ENCODE measurements around the gene TRDN. TPM values are rescaled to one million over a fixed set of nuclear protein-coding genes. Genes with fewer than 3 reads are reported as not detected.

TRDN gene
- total RNA-seq, 4 donors from 2014 or later = not detected

DNA sequence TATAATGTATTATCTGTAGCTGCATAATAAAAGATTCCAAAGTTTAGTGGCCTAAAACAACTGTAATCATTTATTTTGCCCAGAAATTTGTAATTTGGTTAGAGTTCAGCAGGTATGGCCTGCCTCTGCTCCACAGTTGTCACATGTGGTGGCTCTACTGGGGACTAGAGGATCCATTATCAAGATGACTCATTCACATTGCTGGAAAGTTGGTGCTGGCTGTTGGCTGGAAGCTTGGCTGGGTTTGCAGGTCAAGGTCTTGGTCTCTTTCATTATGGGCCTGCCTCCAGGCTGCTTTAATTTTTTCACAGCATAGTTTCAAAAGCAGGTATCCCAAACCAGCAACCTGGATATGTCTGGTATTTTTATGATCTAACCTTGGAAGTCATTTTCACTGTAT lies 17.6 kb downstream of the TRDN start:
- Histone ChIP-seq H3K36me3 (no peaks in the 10 kb centered on the region), H3K27me3 (no peaks in the 10 kb centered on the region), H3K4me1 (no peaks in the 10 kb centered on the region), H3K9me3 (no peaks in the 10 kb centered on the region), H3K27ac (no peak overlapping the region), H3K4me3 (replicated peaks in 1 of 3) (no peak overlapping the region)
- intact Hi-C loops (cut with DNase I) = no loop called here
- TF ChIP-seq, protein P1, sequence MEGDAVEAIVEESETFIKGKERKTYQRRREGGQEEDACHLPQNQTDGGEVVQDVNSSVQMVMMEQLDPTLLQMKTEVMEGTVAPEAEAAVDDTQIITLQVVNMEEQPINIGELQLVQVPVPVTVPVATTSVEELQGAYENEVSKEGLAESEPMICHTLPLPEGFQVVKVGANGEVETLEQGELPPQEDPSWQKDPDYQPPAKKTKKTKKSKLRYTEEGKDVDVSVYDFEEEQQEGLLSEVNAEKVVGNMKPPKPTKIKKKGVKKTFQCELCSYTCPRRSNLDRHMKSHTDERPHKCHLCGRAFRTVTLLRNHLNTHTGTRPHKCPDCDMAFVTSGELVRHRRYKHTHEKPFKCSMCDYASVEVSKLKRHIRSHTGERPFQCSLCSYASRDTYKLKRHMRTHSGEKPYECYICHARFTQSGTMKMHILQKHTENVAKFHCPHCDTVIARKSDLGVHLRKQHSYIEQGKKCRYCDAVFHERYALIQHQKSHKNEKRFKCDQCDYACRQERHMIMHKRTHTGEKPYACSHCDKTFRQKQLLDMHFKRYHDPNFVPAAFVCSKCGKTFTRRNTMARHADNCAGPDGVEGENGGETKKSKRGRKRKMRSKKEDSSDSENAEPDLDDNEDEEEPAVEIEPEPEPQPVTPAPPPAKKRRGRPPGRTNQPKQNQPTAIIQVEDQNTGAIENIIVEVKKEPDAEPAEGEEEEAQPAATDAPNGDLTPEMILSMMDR (IDR thresholded peaks at IDR 0.05) = no peak
- no peak for TF ChIP-seq POLR2A (IDR thresholded peaks at IDR 0.05)
- no peak for DNase-seq

DNA sequence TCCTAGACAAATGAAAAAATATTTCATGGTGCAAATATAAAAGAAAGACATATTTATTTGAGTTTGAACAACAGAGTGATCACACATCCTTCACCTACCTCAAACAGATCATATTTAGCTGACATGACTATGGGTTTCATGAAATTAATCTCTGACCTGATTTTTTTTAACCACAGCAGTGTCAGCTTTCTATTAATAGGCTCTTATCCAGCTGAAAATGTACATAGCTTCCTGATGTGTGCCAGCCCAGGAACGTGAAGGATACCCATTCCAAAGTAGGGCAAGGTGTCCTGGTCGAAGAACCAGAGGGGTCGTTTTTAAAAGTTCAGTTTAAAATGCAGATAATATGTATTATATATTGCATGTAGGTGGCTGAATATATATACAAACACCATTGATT lies 19.8 kb downstream of the TRDN start:
- Histone ChIP-seq H3K4me1 (no peaks in the 10 kb centered on the region), H3K36me3 (no peaks in the 10 kb centered on the region), H3K27ac (no peak overlapping the region), H3K4me3 (replicated peaks in 1 of 3) (no peak overlapping the region), H3K9me3 (no peaks in the 10 kb centered on the region), H3K27me3 (no peaks in the 10 kb centered on the region)
- intact Hi-C loops (cut with DNase I) = no loop called here
- DNase-seq = no peak
- WGBS, 2 donors = 77 to 79% methylated on average over 3 of the region's 3 CpGs
- TF ChIP-seq POLR2A (IDR thresholded peaks at IDR 0.05) = no peak
- TF ChIP-seq, protein P1 (IDR thresholded peaks at IDR 0.05) = no peak

DNA sequence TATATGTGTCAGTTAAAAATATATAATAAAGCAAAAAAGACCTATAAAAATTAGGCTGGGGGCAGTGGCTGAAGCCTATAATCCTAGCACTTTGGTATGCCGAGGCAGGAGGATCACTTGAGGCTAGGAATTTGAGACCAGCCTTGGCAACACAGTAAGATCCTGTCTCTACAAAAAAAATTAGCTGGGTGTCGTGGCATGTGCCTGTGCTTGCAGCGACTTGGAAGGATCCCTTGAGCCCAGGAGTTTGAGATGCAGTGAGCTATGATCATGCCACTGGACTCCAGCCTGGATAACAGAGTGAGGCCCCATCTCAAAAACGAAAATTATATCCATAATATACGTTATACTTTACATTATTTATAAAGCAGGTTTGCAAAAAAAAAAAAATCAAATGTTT lies 20.7 kb downstream of the TRDN start:
- H3K9me3 ChIP-seq = no peaks in the 10 kb centered on the region
- no peak overlapping the region for H3K27ac ChIP-seq
- no peaks in the 10 kb centered on the region for H3K36me3 ChIP-seq
- TF ChIP-seq, protein P1 (IDR thresholded peaks at IDR 0.05) = no peak
- TF ChIP-seq POLR2A (IDR thresholded peaks at IDR 0.05) = no peak
- intact Hi-C loops (cut with DNase I) = no loop called here
- 75 to 76% methylated on average over 5 of the region's 5 CpGs for WGBS, 2 donors
- H3K4me1 ChIP-seq = no peaks in the 10 kb centered on the region
- no peak overlapping the region for H3K4me3 ChIP-seq (replicated peaks in 1 of 3)
- no peaks in the 10 kb centered on the region for H3K27me3 ChIP-seq
- DNase-seq = no peak

DNA sequence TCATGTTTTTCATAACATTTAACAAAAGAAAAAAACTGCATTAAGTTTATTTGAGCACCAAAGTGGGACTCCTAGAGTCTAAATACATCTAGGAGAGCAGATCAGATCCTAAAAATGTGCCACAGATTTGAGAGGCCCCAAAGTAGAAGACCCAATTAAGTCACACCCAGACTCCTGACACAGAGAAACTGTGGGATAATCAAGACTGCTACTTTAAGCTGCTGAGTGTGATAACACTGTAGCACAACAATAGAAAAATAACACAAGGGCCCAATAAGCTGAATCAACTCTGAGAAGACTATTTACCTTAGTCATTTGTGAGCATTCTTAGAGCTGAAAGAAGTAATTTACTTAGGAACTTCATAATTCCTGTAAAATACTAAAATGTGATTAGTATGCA lies 26.0 kb downstream of the TRDN start:
- intact Hi-C loops (cut with DNase I) = no loop called here
- Histone ChIP-seq H3K27me3 (no peaks in the 10 kb centered on the region), H3K36me3 (no peaks in the 10 kb centered on the region), H3K9me3 (no peaks in the 10 kb centered on the region), H3K4me1 (no peaks in the 10 kb centered on the region), H3K27ac (no peak overlapping the region), H3K4me3 (replicated peaks in 1 of 3) (no peak overlapping the region)
- DNase-seq = no peak
- TF ChIP-seq POLR2A (IDR thresholded peaks at IDR 0.05) = no peak
- TF ChIP-seq, protein P1 (IDR thresholded peaks at IDR 0.05) = no peak

DNA sequence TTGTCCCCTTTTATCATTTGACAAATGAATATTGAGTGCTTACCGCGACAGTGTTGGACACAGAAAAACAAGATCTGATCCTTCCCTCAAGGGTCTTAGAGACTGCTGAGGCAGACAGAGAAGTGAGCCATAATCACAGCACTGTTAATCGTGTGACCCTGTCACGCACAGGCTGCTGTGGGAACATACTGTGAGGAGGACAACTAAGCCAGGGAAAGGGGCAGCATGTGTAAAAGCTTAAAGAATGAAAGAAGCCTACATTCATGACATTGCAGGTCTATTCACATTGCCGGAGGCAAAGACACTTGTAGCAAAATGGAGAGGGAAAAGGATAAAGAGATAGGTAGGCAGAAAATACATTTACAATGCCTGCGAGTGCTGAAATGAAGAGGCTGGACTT lies 32.7 kb downstream of the TRDN start:
- no peak overlapping the region for H3K27ac ChIP-seq
- no peaks in the 10 kb centered on the region for H3K27me3 ChIP-seq
- H3K4me1 ChIP-seq = no peaks in the 10 kb centered on the region
- DNase-seq = no peak
- no peak overlapping the region for H3K4me3 ChIP-seq (replicated peaks in 1 of 3)
- WGBS, 2 donors = 56 to 63% methylated on average over 6 of the region's 6 CpGs
- no peaks in the 10 kb centered on the region for H3K9me3 ChIP-seq
- H3K36me3 ChIP-seq = no peaks in the 10 kb centered on the region
- intact Hi-C loops (cut with DNase I) = no loop called here
- TF ChIP-seq, protein P1 (IDR thresholded peaks at IDR 0.05) = no peak
- no peak for TF ChIP-seq POLR2A (IDR thresholded peaks at IDR 0.05)
